HUES6 (cell line): ENCODE measurements around the gene CLDN5.

Source experiments
- H3K27ac ChIP-seq: 2 replicates; pipeline ENCODE4 v1.7.0; 2013; ENCODE audit warnings: low read depth, mild to moderate bottlenecking, low read length, inconsistent platforms
- H3K27me3 ChIP-seq: 2 replicates; pipeline ENCODE4 v1.6.1; 2013; ENCODE audit warnings: low read length; ENCODE audit not compliant: control insufficient read depth, insufficient read depth
- H3K36me3 ChIP-seq: 2 replicates; pipeline ENCODE4 v1.6.1; 2013; ENCODE audit warnings: low read length; ENCODE audit not compliant: control insufficient read depth, insufficient read depth
- H3K4me1 ChIP-seq: 2 replicates; pipeline ENCODE4 v1.6.1; 2013; ENCODE audit warnings: low read length; ENCODE audit not compliant: control insufficient read depth, insufficient read depth
- H3K4me3 ChIP-seq: 2 replicates; pipeline ENCODE4 v1.5.1; 2013; ENCODE audit warnings: low read depth, low read length
- H3K9ac ChIP-seq: one replicate; pipeline ENCODE4 v1.6.1; 2013; ENCODE audit warnings: mild to moderate bottlenecking, low read length
- H3K9me3 ChIP-seq: 2 replicates; pipeline ENCODE4 v1.6.1; 2013; ENCODE audit warnings: low read depth, low read length; ENCODE audit not compliant: control insufficient read depth, insufficient read depth

The CLDN5 gene

DNA sequence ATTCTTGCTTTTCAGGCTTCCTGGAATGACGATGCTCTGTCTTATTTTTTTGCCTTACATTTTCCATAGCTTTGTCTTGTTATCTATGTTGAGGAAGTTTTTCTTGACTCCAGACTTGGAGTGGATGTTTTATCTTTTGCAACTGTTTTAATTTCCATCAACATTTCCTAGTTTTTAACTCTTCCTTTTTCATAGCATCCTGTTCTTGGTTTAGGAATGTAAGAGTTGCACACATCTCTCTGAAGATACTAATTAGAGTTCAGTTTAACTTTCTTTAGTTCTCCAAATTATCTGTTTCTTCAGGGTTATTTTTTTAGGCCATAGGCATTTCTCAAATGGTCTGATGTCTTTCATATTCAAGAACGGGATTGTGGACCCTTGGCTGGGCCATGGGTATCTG, 10.4 kb downstream of the CLDN5 start:
- Histone ChIP-seq H3K27me3 (no peaks in the 10 kb centered on the region), H3K4me1 (no peaks in the 10 kb centered on the region), H3K36me3 (peaks cover 86% of the 10 kb centered on the region), H3K27ac (no peak overlapping the region), H3K4me3 (no peak overlapping the region), H3K9ac (no peak overlapping the region), H3K9me3 (no peaks in the 10 kb centered on the region)

DNA sequence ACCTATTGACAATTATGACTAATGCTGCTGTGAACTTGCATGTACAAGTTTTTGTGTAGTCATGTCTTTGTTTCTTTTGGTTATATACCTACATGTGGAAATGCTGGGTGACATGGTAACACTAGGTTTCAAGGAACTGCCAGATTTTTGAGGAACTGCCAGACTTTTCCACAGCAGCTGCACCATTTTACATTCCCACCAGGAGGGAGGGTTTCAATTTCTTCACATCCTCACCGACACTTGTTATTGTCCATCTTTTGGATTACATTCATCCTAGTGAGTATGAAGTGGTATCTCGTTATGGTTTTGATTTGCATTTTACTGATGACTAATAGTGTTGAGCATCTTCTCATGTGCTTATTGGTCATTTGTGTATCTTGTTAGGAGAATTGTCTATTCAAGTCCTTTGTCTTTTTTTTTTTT, 13.3 kb downstream of the CLDN5 start:
- Histone ChIP-seq H3K4me1 (no peaks in the 10 kb centered on the region), H3K4me3 (no peak overlapping the region)

DNA sequence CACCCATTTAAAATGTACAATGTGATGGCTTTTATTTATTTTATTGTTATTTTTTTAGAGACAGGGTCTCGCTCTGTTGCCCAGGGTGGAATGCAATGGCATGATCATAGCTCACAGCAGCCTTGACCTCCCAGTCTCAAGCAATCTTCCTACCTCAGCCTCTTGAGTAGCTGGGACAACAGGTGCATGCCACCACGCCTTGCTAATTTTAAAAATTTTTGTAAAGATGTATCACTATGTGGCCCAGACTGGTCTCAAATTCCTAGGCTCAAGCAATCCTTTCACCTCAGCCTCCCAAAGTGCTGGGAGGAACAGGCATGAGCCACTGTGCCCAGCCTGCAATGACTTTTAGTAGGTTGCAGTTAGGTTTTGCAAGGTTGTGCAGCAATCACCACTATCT, 14.3 kb downstream of the CLDN5 start:
- Histone ChIP-seq H3K27ac (no peak overlapping the region), H3K4me3 (no peak overlapping the region), H3K36me3 (peaks cover 85% of the 10 kb centered on the region), H3K27me3 (no peaks in the 10 kb centered on the region), H3K9me3 (no peaks in the 10 kb centered on the region), H3K4me1 (no peaks in the 10 kb centered on the region), H3K9ac (no peak overlapping the region)

More for the DNA sequence above, 13.3 kb downstream of the CLDN5 start:
- H3K27ac ChIP-seq = no peak overlapping the region
- H3K27me3 ChIP-seq = no peaks in the 10 kb centered on the region
- H3K36me3 ChIP-seq = peaks cover 85% of the 10 kb centered on the region
- H3K9me3 ChIP-seq = no peaks in the 10 kb centered on the region
- no peak overlapping the region for H3K9ac ChIP-seq

DNA sequence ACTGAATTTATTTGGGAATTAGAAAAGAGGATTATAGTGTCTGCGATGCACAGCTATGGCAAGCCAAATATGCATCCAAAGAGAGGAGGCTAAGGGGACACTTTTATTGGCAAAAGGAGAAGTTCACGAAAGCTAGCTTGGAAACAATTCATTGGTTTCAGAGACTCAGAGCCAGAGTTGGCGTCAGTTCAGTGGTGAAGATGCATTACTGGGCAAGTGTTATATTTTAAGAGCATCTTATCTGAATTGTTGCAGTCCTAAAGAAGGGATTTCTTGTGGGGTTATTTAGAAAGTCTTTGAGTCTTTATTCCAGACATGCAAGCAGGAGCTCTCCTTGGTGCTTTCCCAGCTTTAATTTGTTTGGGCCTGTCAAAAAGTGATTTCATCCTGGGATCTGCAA, 15.0 kb downstream of the CLDN5 start:
- H3K4me1 ChIP-seq = no peaks in the 10 kb centered on the region
- no peak overlapping the region for H3K27ac ChIP-seq

DNA sequence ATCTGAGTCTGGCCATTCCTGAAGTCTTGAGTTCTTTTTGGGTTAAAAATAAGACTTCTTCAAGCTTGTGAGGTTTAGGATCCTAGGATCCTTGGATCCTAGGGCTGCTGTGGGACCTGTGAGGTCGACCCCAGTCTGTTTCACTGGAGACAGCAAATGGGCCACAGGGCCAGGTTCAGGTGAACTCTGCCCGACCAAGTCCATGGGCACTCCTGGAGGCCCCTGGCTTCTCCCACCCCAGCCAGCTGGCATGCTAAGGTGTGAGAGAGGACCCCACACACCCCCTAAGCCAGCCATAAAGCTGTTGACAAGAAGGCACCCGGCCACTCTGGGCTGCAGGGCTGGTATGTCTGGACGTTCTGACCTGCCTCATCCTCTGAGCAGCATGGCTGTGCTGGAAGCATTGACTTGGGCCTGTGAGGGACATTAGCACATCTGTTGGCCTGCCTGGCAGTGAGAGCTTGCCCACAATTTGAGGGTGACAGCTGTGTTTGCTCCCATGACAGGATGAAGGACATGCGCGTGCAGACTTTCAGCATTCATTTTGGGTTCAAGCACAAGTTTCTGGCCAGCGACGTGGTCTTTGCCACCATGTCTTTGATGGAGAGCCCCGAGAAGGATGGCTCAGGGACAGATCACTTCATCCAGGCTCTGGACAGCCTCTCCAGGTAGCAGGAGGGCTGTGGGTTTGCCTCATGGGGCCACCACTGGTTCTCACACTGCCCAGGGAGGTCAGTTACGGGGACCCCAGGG, 16.0 kb downstream of the CLDN5 start:
- Histone ChIP-seq H3K9ac (no peak overlapping the region), H3K27me3 (no peaks in the 10 kb centered on the region), H3K9me3 (no peaks in the 10 kb centered on the region), H3K27ac (no peak overlapping the region), H3K4me1 (no peaks in the 10 kb centered on the region), H3K36me3 (peaks cover 75% of the 10 kb centered on the region), H3K4me3 (no peak overlapping the region)

More for the DNA sequence above, 15.0 kb downstream of the CLDN5 start:
- Histone ChIP-seq H3K9ac (no peak overlapping the region), H3K9me3 (no peaks in the 10 kb centered on the region), H3K4me3 (no peak overlapping the region), H3K36me3 (peaks cover 80% of the 10 kb centered on the region), H3K27me3 (no peaks in the 10 kb centered on the region)

DNA sequence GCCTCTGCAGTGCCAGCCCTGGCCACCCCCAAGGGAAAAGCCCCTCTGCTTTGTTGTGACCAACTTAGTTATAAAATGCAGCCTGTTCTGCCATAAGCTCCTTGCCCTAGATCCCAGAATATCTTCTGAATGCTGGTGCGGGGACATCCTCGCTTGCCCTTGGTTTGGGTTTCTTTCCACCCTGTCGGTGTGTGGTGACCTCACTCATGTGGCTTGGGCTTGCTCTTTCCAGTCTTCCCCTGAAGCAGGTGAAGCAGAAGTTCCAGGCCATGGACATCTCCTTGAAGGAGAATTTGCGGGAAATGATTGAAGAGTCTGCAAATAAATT, 16.7 kb downstream of the CLDN5 start:
- Histone ChIP-seq H3K36me3 (peaks cover 70% of the 10 kb centered on the region), H3K4me1 (no peaks in the 10 kb centered on the region), H3K27me3 (no peaks in the 10 kb centered on the region), H3K4me3 (no peak overlapping the region), H3K9me3 (no peaks in the 10 kb centered on the region), H3K9ac (no peak overlapping the region), H3K27ac (no peak overlapping the region)

DNA sequence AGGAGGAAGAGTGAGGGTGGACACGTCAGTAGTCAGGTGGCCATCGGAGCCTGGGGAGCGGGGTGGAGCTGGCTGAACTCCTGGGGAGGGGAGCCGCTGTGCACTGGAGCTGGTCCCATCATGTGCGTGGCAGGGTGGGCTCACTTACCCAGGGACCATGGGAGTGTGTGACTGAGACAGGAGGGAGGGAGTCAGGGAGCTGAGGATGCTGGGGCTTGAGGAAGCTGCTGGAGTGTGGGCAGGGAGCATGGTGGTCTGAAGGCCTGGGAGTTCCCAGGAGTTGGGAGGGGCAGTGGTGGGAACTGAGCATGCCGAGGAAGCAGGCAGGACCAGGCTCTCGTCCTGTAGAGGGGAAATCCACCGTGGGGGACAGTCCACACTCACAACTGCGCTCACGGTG, 18.0 kb downstream of the CLDN5 start:
- no peaks in the 10 kb centered on the region for H3K4me1 ChIP-seq
- no peaks in the 10 kb centered on the region for H3K27me3 ChIP-seq
- no peaks in the 10 kb centered on the region for H3K9me3 ChIP-seq
- no peak overlapping the region for H3K4me3 ChIP-seq
- no peak overlapping the region for H3K27ac ChIP-seq
- peak overlapping the region; percentile 23 for H3K9ac ChIP-seq
- H3K36me3 ChIP-seq = peaks cover 62% of the 10 kb centered on the region

DNA sequence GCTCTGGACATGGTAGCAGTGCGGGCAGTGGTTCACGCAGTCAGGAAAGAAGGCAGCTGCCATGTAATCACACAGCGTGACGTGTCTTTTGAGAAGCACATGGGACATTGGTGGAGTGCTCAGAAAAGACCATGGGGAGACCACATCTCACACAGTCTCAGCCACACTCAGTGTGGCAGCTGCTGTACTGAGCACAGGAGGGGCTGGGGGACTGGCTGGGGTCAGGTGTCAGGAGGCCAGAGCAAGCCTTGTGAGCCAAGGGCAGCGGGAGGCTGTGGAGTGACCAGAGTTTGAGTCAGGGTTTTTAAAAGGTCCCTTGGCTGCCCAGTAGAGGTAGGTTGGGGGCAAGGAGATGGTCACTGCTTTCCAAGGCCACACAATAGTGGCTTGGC, 18.5 kb downstream of the CLDN5 start:
- Histone ChIP-seq H3K27me3 (no peaks in the 10 kb centered on the region), H3K36me3 (peaks cover 61% of the 10 kb centered on the region), H3K27ac (no peak overlapping the region)

DNA sequence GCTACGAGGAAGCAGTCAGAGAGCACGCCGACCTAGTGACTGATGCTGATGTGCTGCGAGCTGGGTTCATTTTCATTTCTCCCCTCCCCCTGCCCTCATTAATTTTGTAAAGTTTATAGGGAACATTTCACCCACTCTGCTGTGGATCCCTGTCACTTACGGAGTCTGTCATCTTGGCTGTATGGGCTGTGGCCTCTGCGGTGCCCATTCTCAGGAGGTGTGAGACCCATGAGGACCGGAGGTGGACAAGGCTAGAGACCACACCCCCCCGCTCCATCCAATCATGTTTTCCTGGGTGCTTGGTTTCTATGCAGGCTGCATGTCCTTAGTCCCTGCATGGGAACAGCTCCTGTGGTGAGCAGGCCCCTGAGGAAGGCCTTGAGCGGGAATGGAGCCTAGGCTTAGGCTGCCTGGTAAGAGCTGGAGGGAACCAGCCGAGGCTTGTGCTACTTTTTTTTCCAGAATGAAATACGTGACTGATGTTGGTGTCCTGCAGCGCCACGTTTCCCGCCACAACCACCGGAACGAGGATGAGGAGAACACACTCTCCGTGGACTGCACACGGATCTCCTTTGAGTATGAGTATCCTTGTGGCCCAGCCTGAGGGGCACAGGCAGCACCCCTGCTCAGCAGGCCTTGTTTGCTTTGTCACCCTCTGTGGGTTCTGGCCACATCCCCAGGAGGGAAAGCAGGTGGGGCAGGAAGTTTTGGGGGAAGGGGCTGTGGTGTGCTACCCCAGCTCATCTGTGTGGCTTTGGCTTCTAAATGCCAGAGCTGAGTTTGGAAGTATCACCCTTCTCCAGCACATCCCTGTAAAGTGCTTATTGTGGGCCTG, 19.1 kb downstream of the CLDN5 start:
- Histone ChIP-seq H3K4me1 (no peaks in the 10 kb centered on the region), H3K36me3 (peaks cover 61% of the 10 kb centered on the region)

More for the DNA sequence above, 18.5 kb downstream of the CLDN5 start:
- no peaks in the 10 kb centered on the region for H3K4me1 ChIP-seq
- H3K9ac ChIP-seq = no peak overlapping the region
- H3K9me3 ChIP-seq = no peaks in the 10 kb centered on the region
- no peak overlapping the region for H3K4me3 ChIP-seq

DNA sequence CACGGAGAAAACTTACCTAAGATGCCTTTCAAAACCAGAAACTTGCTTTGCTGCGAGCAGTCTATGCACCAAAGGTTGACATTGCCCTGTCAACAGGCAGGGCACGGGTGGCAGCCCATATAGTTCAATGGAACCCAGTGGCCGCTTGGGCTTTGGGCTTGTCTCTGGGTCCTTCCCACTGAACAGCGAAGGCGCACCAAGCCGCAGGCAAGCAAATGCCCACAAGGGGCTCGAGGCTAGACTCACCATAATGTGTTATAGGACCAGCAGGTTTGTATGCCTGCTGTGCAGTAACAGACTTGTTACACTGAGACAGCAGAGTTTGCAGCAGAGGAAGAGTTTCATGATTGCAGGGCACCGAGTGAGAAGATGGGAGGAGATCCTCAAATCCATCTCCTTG, 20.3 kb downstream of the CLDN5 start:
- H3K27ac ChIP-seq = no peak overlapping the region

More for the DNA sequence above, 19.1 kb downstream of the CLDN5 start:
- Histone ChIP-seq H3K27me3 (no peaks in the 10 kb centered on the region), H3K27ac (no peak overlapping the region), H3K4me3 (no peak overlapping the region), H3K9me3 (no peaks in the 10 kb centered on the region), H3K9ac (no peak overlapping the region)

DNA sequence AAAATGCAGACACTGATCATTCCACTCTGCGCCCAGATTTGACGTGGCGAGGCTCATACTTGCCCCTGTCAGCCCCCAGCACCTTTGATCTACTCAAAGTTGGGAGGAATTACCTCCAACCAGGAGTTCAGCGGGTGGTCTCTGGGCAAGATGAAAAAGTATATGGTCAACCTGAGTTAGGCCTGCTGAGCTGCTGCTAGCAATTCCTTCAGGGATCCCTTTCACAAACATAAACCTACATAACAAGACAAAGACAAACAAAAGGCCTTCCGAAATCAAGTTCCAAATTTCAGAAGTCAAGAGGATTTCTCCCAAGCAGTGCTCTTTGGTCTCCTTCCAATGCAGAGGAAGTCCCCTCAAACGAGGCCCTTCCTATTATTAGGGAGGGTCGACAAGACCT, 20.8 kb downstream of the CLDN5 start:
- Histone ChIP-seq H3K9ac (no peak overlapping the region), H3K27me3 (no peaks in the 10 kb centered on the region), H3K4me1 (no peaks in the 10 kb centered on the region), H3K36me3 (peaks cover 62% of the 10 kb centered on the region), H3K4me3 (no peak overlapping the region), H3K27ac (no peak overlapping the region), H3K9me3 (no peaks in the 10 kb centered on the region)

More for the DNA sequence above, 20.3 kb downstream of the CLDN5 start:
- no peaks in the 10 kb centered on the region for H3K27me3 ChIP-seq
- no peaks in the 10 kb centered on the region for H3K9me3 ChIP-seq
- no peak overlapping the region for H3K9ac ChIP-seq
- peaks cover 61% of the 10 kb centered on the region for H3K36me3 ChIP-seq
- no peak overlapping the region for H3K4me3 ChIP-seq
- H3K4me1 ChIP-seq = no peaks in the 10 kb centered on the region
